Osteoblast (primary cell): ENCODE data around the gene PLEKHG4B. TPM values are rescaled to one million over a fixed set of nuclear protein-coding genes. Genes with fewer than 3 reads are reported as not detected.

Experiments used
- DNase-seq: peaks from one replicate; pipeline ENCODE4 v3.0.0; 2011; ENCODE audit warnings: low spot score, mixed read lengths; ENCODE audit not compliant: insufficient read length; ENCODE audit errors: missing footprints
- H2AFZ ChIP-seq: 2 replicates; pipeline ENCODE4 v1.6.0; 2011; ENCODE audit warnings: mild to moderate bottlenecking, low read length
- H3K27ac ChIP-seq: 2 replicates; pipeline ENCODE4 v1.5.1; 2011; ENCODE audit warnings: mild to moderate bottlenecking, low read depth, low read length, moderate library complexity
- H3K27me3 ChIP-seq: 2 replicates; pipeline ENCODE4 v1.6.0; 2012; ENCODE audit warnings: mild to moderate bottlenecking, control low read depth, inconsistent platforms, low read length, moderate library complexity; ENCODE audit not compliant: insufficient read depth
- H3K36me3 ChIP-seq: 2 replicates; pipeline ENCODE4 v1.5.1; 2011; ENCODE audit warnings: mild to moderate bottlenecking, low read length, control low read depth, moderate library complexity; ENCODE audit not compliant: insufficient read depth
- H3K4me1 ChIP-seq: 2 replicates; pipeline ENCODE4 v1.5.1; 2011; ENCODE audit warnings: mild to moderate bottlenecking, low read length, control low read depth, moderate library complexity; ENCODE audit not compliant: insufficient read depth
- H3K4me2 ChIP-seq: 2 replicates; pipeline ENCODE4 v1.6.0; 2011; ENCODE audit warnings: mild to moderate bottlenecking, low read length; ENCODE audit not compliant: insufficient read depth
- H3K4me3 ChIP-seq: fragments of 200-600 bp; sonication (generic); 3 replicates; pipeline ENCODE4 v1.5.1; 2012; ENCODE audit warnings: mild to moderate bottlenecking, low read length, inconsistent platforms; ENCODE audit not compliant: insufficient read depth
- H3K79me2 ChIP-seq: 2 replicates; pipeline ENCODE4 v1.6.0; 2012; ENCODE audit warnings: mild to moderate bottlenecking, low read length, control low read depth, inconsistent platforms; ENCODE audit not compliant: insufficient read depth
- H3K9me3 ChIP-seq: 2 replicates; pipeline ENCODE4 v1.5.1; 2011; ENCODE audit warnings: low read depth, low read length, control low read depth
- H4K20me1 ChIP-seq: 2 replicates; pipeline ENCODE4 v1.6.0; 2012; ENCODE audit warnings: mild to moderate bottlenecking, low read length, control low read depth; ENCODE audit not compliant: insufficient read depth
- CTCF ChIP-seq: IDR thresholded peaks from 2 replicates; pipeline ENCODE4 v1.5.1; 2011; ENCODE audit warnings: mild to moderate bottlenecking, low read depth, low read length, moderate library complexity; ENCODE audit errors: extremely low read depth
- total RNA-seq: library from RNA; depleted of rRNA; stranded (reverse); fragments of >200 nt; gene quantifications from 2 replicates; pipeline ENCODE4 v1.2.3, GENCODE V29; 2012

The PLEKHG4B gene
- total RNA-seq, 1 donor: 0.36 TPM

GRCh38 chr5:172841-173251 lies 80.9 kb downstream of the PLEKHG4B start:
- no peak overlapping the region for H3K27ac ChIP-seq
- no peaks in the 10 kb centered on the region for H4K20me1 ChIP-seq
- H3K9me3 ChIP-seq: no peaks in the 10 kb centered on the region
- no peak overlapping the region for H3K4me3 ChIP-seq
- DNase-seq: peak; percentile 56
- H3K36me3 ChIP-seq: no peaks in the 10 kb centered on the region
- H3K79me2 ChIP-seq: no peaks in the 10 kb centered on the region
- TF ChIP-seq CTCF: no peak
- no peak overlapping the region for H2AFZ ChIP-seq
- no peak overlapping the region for H3K4me2 ChIP-seq
- peaks cover 10% of the 10 kb centered on the region for H3K27me3 ChIP-seq
- peaks cover 21% of the 10 kb centered on the region for H3K4me1 ChIP-seq

GRCh38 chr5:173392-174290 lies 81.7 kb downstream of the PLEKHG4B start:
- H3K27me3 ChIP-seq: peaks cover 18% of the 10 kb centered on the region
- no peaks in the 10 kb centered on the region for H3K79me2 ChIP-seq
- no peaks in the 10 kb centered on the region for H3K9me3 ChIP-seq
- no peak overlapping the region for H3K4me3 ChIP-seq
- H3K36me3 ChIP-seq: no peaks in the 10 kb centered on the region
- no peaks in the 10 kb centered on the region for H4K20me1 ChIP-seq
- peaks cover 13% of the 10 kb centered on the region for H3K4me1 ChIP-seq
- no peak overlapping the region for H3K4me2 ChIP-seq
- no peak for TF ChIP-seq CTCF
- peak; percentile 55 for DNase-seq
- H3K27ac ChIP-seq: no peak overlapping the region
- no peak overlapping the region for H2AFZ ChIP-seq

- Histone ChIP-seq H3K27ac (no peak overlapping the region), H3K9me3 (no peaks in the 10 kb centered on the region), H4K20me1 (no peaks in the 10 kb centered on the region), H2AFZ (no peak overlapping the region), H3K27me3 (peaks cover 24% of the 10 kb centered on the region), H3K36me3 (no peaks in the 10 kb centered on the region), H3K4me3 (no peak overlapping the region), H3K4me2 (no peak overlapping the region), H3K4me1 (peaks cover 7% of the 10 kb centered on the region), H3K79me2 (no peaks in the 10 kb centered on the region)
- DNase-seq: peak; percentile 64
- TF ChIP-seq CTCF: no peak
These were observed 82.3 kb downstream of the PLEKHG4B start for GRCh38 chr5:174291-174600.

GRCh38 chr5:174876-175465 lies 83.0 kb downstream of the PLEKHG4B start:
- TF ChIP-seq CTCF: no peak
- Histone ChIP-seq H3K27me3 (peaks cover 26% of the 10 kb centered on the region), H3K4me3 (no peak overlapping the region), H3K4me2 (no peak overlapping the region), H3K4me1 (no peaks in the 10 kb centered on the region), H3K27ac (no peak overlapping the region), H3K9me3 (no peaks in the 10 kb centered on the region), H4K20me1 (no peaks in the 10 kb centered on the region), H3K36me3 (no peaks in the 10 kb centered on the region), H3K79me2 (no peaks in the 10 kb centered on the region), H2AFZ (no peak overlapping the region)
- peak; percentile 36 for DNase-seq
